SK-N-SH (cell line): ENCODE results near the gene SHISA8. TPM values are rescaled to one million over a fixed set of nuclear protein-coding genes. Genes with fewer than 3 reads are reported as not detected.

Experiments
- CTCF ChIA-PET: fragments of 300-600, 350-600 bp; formaldehyde crosslinking; extraction: SDS; loops from one replicate; lab custom pipeline; 2021; lab: Yijun Ruan, JAX
- POLR2A ChIA-PET: fragments of 350-600 bp; sonication (Branson Sonifier 250); formaldehyde crosslinking; extraction: SDS; loops from one replicate; lab custom pipeline; 2020; ENCODE audit warnings: antibody characterized with exemption, inconsistent platforms; lab: Yijun Ruan, JAX
- DNase-seq: peaks from one replicate; pipeline ENCODE4 v3.0.0; 2012
- H2AFZ ChIP-seq: fragments of 200-600 bp; sonication (generic); 2 replicates; pipeline ENCODE4 v1.8.1; 2016; ENCODE audit warnings: antibody characterized with exemption, mild to moderate bottlenecking, low read depth
- H3F3A ChIP-seq: fragments of 200-600 bp; sonication (generic); replicated peaks from 2 replicates; pipeline ENCODE3; 2016; ENCODE audit warnings: antibody characterized with exemption, mild to moderate bottlenecking; ENCODE audit not compliant: insufficient read depth
- H3K27ac ChIP-seq, 2 experiments: fragments of 200-500 bp in 1 of 2; fragments of 200-600 bp in 1 of 2; sonication (Bioruptor generic) in 1 of 2; sonication (generic), shearing (Covaris generic) in 1 of 2; 2 replicates each; pipeline versions ENCODE4 v1.5.1 to v1.6.1; 2014 to 2016; ENCODE audit warnings: low read depth in 2 of 2, inconsistent platforms in 1 of 2, low read length in 1 of 2, mild to moderate bottlenecking in 1 of 2, mixed read lengths in 1 of 2
- H3K27me3 ChIP-seq: fragments of 200-600 bp; sonication (generic), shearing (Covaris generic); 2 replicates; pipeline ENCODE4 v1.6.1; 2016; ENCODE audit warnings: mixed run types; ENCODE audit not compliant: insufficient read depth
- H3K36me3 ChIP-seq, 2 experiments: fragments of 200-500 bp in 1 of 2; fragments of 200-600 bp in 1 of 2; sonication (Bioruptor generic) in 1 of 2; sonication (generic) in 1 of 2; replicated peaks in 1 of 2; 2 replicates each; pipeline versions ENCODE3 to v1.5.1; 2014 to 2016; ENCODE audit warnings: low read length in 1 of 2, mild to moderate bottlenecking in 1 of 2; ENCODE audit not compliant: insufficient read depth in 2 of 2, control insufficient read depth in 1 of 2
- H3K4me1 ChIP-seq, 2 experiments: fragments of 200-500 bp in 1 of 2; fragments of 200-600 bp in 1 of 2; sonication (Bioruptor generic) in 1 of 2; sonication (generic), shearing (Covaris generic) in 1 of 2; 2 replicates each; pipeline versions ENCODE4 v1.5.1 to v1.6.1; 2014 to 2016; ENCODE audit warnings: low read depth in 1 of 2, low read length in 1 of 2, mixed run types in 1 of 2; ENCODE audit not compliant: insufficient read depth in 2 of 2, control insufficient read depth in 1 of 2
- H3K4me2 ChIP-seq: fragments of 200-600 bp; sonication (generic), shearing (Covaris generic); 2 replicates; pipeline ENCODE4 v1.6.1; 2017; ENCODE audit warnings: mixed run types
- H3K4me3 ChIP-seq, 2 experiments: fragments of 200-500 bp in 1 of 2; fragments of 200-600 bp in 1 of 2; sonication (Bioruptor generic) in 1 of 2; sonication (generic), shearing (Covaris generic) in 1 of 2; 2 replicates each; pipeline versions ENCODE4 v1.5.1 to v1.8.1; 2014 to 2016; ENCODE audit warnings: low read depth in 2 of 2, inconsistent platforms in 1 of 2, low read length in 1 of 2, mild to moderate bottlenecking in 1 of 2, mixed read lengths in 1 of 2, moderate library complexity in 1 of 2
- H3K79me2 ChIP-seq: fragments of 200-600 bp; sonication (generic); 2 replicates; pipeline ENCODE4 v1.8.1; 2017; ENCODE audit warnings: mild to moderate bottlenecking; ENCODE audit not compliant: insufficient read depth
- H3K9ac ChIP-seq: fragments of 200-600 bp; sonication (generic); 2 replicates; pipeline ENCODE4 v1.6.1; 2017; ENCODE audit warnings: mixed run types
- H3K9me2 ChIP-seq: fragments of 200-600 bp; sonication (generic); 2 replicates; pipeline ENCODE4 v1.6.1; 2017; ENCODE audit warnings: mixed run types
- H3K9me3 ChIP-seq: fragments of 200-600 bp; sonication (generic); 2 replicates; pipeline ENCODE4 v1.6.1; 2017; ENCODE audit warnings: mixed run types, mild to moderate bottlenecking, moderate library complexity
- H4K20me1 ChIP-seq: fragments of 200-600 bp; sonication (generic); 2 replicates; pipeline ENCODE4 v1.6.1; 2017; ENCODE audit warnings: mild to moderate bottlenecking, mixed run types; ENCODE audit not compliant: insufficient read depth
- CHD2 ChIP-seq: fragments of 150-350 bp; IDR thresholded peaks from 2 replicates; pipeline ENCODE4 v1.6.1; 2018; ENCODE audit warnings: low read length; ENCODE audit not compliant: partially characterized antibody
- ELF1 ChIP-seq: IDR thresholded peaks from 2 replicates; pipeline ENCODE4 v1.4.0; 2012
- EZH2phosphoT487 ChIP-seq: fragments of 200-600 bp; sonication (generic); IDR thresholded peaks from 2 replicates; pipeline ENCODE4 v1.6.1; 2017; ENCODE audit warnings: low read depth, mixed run types, mild to moderate bottlenecking, antibody characterized with exemption, moderate library complexity, borderline replicate concordance
- FOXJ3 ChIP-seq: sonication (generic); formaldehyde crosslinking; IDR thresholded peaks from 2 replicates; pipeline ENCODE4 v1.5.1; 2020; ENCODE audit warnings: mild to moderate bottlenecking, missing genetic modification reagents
- JUND ChIP-seq: IDR thresholded peaks from 2 replicates; pipeline ENCODE4 v1.4.0; 2012
- NFIC ChIP-seq: IDR thresholded peaks from 2 replicates; pipeline ENCODE4 v1.4.0; 2012; ENCODE audit warnings: borderline replicate concordance
- RAD21 ChIP-seq: IDR thresholded peaks from 2 replicates; pipeline ENCODE4 v1.6.1; 2012; ENCODE audit warnings: mild to moderate bottlenecking, low read length
- RFX5 ChIP-seq: IDR thresholded peaks from 2 replicates; pipeline ENCODE4 v1.6.1; 2012; ENCODE audit warnings: mild to moderate bottlenecking, improper control_type of control experiment, low read length
- SIN3A ChIP-seq: IDR thresholded peaks from 2 replicates; pipeline ENCODE4 v1.6.1; 2012; ENCODE audit warnings: low read depth, mild to moderate bottlenecking, low read length, moderate library complexity, borderline replicate concordance
- SMC3 ChIP-seq: IDR thresholded peaks from 2 replicates; pipeline ENCODE4 v1.6.1; 2012; ENCODE audit warnings: low read depth, low read length, improper control_type of control experiment
- WGBS: methylation state at CpG from one replicate; pipeline ENCODE4 v1.1.6; 2017; ENCODE audit warnings: low lambda C conversion rate; 5-methylcytosine and 5-hydroxymethylcytosine counted together
- polyA plus RNA-seq, 3 experiments: library from polyadenylated mRNA; depleted of rRNA; stranded (reverse); fragments of >200 nt; gene quantifications; 2 replicates each; pipeline ENCODE4 v1.2.3, GENCODE V29; 2012
- TF ChIP-seq, protein P1 (sequence below): fragments of 200-600 bp; sonication (generic); IDR thresholded peaks from 2 replicates; pipeline ENCODE4 v1.6.1; 2017; ENCODE audit warnings: antibody characterized with exemption, mild to moderate bottlenecking, moderate library complexity
- TF ChIP-seq, protein P2 (sequence below): IDR thresholded peaks from 2 replicates; pipeline ENCODE4 v1.4.0; 2012; ENCODE audit warnings: low read depth, borderline replicate concordance
- TF ChIP-seq, protein P3 (sequence below): IDR thresholded peaks from 2 replicates; pipeline ENCODE4; 2012
- TF ChIP-seq, protein P4 (sequence below): IDR thresholded peaks from 2 replicates; pipeline ENCODE4 v1.4.0; 2012; ENCODE audit warnings: low read depth, borderline replicate concordance
- TF ChIP-seq, protein P5 (sequence below): fragments of 150-350 bp; IDR thresholded peaks from 2 replicates; pipeline ENCODE4 v1.6.1; 2017; ENCODE audit warnings: antibody characterized with exemption, low read length, low read depth, borderline replicate concordance

SHISA8 gene
- polyA plus RNA-seq, 1 of the 3 experiments (the other 2 are of a cell fraction) = not detected

- Histone ChIP-seq H3K4me1 (no peaks in the 10 kb centered on the region; a peak in 1 of 4 replicates), H3K27me3 (peaks cover 26% of the 10 kb centered on the region; the same call in 1 of the 2 replicates), H3K36me3 (no peaks in the 10 kb centered on the region), H3K4me3 (no peak overlapping the region), H3K4me2 (no peak overlapping the region), H2AFZ (no peak overlapping the region), H4K20me1 (no peaks in the 10 kb centered on the region), H3K9ac (no peak overlapping the region), H3F3A (no peaks in the 10 kb centered on the region), H3K27ac (no peak overlapping the region), H3K9me3 (no peaks in the 10 kb centered on the region), H3K9me2 (no peaks in the 10 kb centered on the region), H3K79me2 (no peaks in the 10 kb centered on the region)
- POLR2A ChIA-PET = no interaction called here
- TF ChIP-seq, protein P1, sequence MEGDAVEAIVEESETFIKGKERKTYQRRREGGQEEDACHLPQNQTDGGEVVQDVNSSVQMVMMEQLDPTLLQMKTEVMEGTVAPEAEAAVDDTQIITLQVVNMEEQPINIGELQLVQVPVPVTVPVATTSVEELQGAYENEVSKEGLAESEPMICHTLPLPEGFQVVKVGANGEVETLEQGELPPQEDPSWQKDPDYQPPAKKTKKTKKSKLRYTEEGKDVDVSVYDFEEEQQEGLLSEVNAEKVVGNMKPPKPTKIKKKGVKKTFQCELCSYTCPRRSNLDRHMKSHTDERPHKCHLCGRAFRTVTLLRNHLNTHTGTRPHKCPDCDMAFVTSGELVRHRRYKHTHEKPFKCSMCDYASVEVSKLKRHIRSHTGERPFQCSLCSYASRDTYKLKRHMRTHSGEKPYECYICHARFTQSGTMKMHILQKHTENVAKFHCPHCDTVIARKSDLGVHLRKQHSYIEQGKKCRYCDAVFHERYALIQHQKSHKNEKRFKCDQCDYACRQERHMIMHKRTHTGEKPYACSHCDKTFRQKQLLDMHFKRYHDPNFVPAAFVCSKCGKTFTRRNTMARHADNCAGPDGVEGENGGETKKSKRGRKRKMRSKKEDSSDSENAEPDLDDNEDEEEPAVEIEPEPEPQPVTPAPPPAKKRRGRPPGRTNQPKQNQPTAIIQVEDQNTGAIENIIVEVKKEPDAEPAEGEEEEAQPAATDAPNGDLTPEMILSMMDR = no peak
- no peak for TF ChIP-seq JUND
- TF ChIP-seq, protein P2, sequence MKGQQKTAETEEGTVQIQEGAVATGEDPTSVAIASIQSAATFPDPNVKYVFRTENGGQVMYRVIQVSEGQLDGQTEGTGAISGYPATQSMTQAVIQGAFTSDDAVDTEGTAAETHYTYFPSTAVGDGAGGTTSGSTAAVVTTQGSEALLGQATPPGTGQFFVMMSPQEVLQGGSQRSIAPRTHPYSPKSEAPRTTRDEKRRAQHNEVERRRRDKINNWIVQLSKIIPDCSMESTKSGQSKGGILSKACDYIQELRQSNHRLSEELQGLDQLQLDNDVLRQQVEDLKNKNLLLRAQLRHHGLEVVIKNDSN = no peak
- TF ChIP-seq, protein P3, sequence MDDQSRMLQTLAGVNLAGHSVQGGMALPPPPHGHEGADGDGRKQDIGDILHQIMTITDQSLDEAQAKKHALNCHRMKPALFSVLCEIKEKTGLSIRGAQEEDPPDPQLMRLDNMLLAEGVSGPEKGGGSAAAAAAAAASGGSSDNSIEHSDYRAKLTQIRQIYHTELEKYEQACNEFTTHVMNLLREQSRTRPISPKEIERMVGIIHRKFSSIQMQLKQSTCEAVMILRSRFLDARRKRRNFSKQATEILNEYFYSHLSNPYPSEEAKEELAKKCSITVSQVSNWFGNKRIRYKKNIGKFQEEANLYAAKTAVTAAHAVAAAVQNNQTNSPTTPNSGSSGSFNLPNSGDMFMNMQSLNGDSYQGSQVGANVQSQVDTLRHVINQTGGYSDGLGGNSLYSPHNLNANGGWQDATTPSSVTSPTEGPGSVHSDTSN = no peak
- no peak for TF ChIP-seq NFIC
- TF ChIP-seq SMC3 = no peak
- no peak for TF ChIP-seq EZH2phosphoT487
- CTCF ChIA-PET = interaction anchor here (0.6 to 1.5 kb wide), 4 partner anchors 13 to 215 kb away, joined by 3 to 5 read pairs (median 4); partner anchors contain the start of gene TNFRSF13C
- no CpG with 5 or more reads among the region's 9 CpGs for WGBS
- no peak for DNase-seq
These were observed 2.4 kb downstream of the SHISA8 start for GRCh38 chr22:41912338-41913039.

DNA sequence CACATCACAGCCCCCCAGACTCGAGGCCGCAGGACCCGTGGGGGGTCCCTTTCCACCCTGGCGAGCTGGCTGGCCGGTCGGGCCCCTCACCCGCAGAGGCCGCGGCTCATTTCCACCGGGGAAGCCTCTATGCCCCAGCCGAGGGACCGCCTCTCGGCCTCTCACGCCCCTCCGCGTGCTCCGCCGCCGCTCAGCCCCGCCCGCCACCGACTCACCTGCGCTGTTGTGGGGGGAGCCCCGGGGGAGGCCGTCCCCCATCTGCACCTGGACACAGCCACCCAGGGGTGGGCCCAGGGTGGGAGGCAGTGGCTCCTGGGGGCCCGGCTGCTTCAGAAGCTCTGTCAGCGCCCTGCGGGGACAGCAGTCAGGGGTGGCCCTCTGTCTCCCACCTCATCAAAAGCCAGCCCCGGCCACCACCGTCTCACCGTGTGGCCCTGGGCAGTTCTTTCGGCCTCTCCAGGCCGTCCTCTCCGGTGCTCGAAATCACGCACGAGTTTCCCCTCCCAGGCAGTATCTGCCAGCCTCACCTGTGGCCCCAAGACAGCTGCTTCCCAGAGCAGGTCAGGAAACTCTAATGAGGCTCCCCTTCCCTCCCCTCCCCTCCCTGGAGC, 3.8 kb downstream of the SHISA8 start:
- H2AFZ ChIP-seq = no peak overlapping the region
- no peaks in the 10 kb centered on the region for H3F3A ChIP-seq
- ChIA-PET POLR2A (no interaction called here), CTCF (interaction anchor here (1.4 to 1.5 kb wide), 2 partner anchors 15 to 214 kb away, joined by 5 read pairs; partner anchors contain the start of gene TNFRSF13C)
- no peaks in the 10 kb centered on the region for H3K9me3 ChIP-seq
- no peaks in the 10 kb centered on the region for H3K9me2 ChIP-seq
- H3K79me2 ChIP-seq = no peaks in the 10 kb centered on the region
- peak overlapping the region; percentile 33; the same call in 1 of the 2 replicates for H3K4me2 ChIP-seq
- H3K27me3 ChIP-seq = peaks cover 26% of the 10 kb centered on the region; the same call in 1 of the 2 replicates
- DNase-seq = no peak
- H3K4me1 ChIP-seq = no peaks in the 10 kb centered on the region; a peak in 1 of 4 replicates
- no peaks in the 10 kb centered on the region for H4K20me1 ChIP-seq
- H3K36me3 ChIP-seq = no peaks in the 10 kb centered on the region
- H3K4me3 ChIP-seq = no peak overlapping the region
- no peak overlapping the region for H3K27ac ChIP-seq
- H3K9ac ChIP-seq = no peak overlapping the region
- WGBS = no CpG with 5 or more reads among the region's 37 CpGs
- no peak for TF ChIP-seq CHD2
- TF ChIP-seq, protein P2 = no peak
- no peak for TF ChIP-seq ELF1
- TF ChIP-seq RFX5 = no peak
- TF ChIP-seq, protein P3 = no peak
- TF ChIP-seq RAD21 = no peak
- TF ChIP-seq SIN3A = no peak
- TF ChIP-seq, protein P4, sequence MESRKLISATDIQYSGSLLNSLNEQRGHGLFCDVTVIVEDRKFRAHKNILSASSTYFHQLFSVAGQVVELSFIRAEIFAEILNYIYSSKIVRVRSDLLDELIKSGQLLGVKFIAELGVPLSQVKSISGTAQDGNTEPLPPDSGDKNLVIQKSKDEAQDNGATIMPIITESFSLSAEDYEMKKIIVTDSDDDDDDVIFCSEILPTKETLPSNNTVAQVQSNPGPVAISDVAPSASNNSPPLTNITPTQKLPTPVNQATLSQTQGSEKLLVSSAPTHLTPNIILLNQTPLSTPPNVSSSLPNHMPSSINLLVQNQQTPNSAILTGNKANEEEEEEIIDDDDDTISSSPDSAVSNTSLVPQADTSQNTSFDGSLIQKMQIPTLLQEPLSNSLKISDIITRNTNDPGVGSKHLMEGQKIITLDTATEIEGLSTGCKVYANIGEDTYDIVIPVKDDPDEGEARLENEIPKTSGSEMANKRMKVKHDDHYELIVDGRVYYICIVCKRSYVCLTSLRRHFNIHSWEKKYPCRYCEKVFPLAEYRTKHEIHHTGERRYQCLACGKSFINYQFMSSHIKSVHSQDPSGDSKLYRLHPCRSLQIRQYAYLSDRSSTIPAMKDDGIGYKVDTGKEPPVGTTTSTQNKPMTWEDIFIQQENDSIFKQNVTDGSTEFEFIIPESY = no peak
- no peak for TF ChIP-seq FOXJ3
- TF ChIP-seq, protein P5, sequence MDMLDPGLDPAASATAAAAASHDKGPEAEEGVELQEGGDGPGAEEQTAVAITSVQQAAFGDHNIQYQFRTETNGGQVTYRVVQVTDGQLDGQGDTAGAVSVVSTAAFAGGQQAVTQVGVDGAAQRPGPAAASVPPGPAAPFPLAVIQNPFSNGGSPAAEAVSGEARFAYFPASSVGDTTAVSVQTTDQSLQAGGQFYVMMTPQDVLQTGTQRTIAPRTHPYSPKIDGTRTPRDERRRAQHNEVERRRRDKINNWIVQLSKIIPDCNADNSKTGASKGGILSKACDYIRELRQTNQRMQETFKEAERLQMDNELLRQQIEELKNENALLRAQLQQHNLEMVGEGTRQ = no peak
